GM23338 (cell line): ENCODE results near the gene MS4A8. TPM values are rescaled to one million over a fixed set of nuclear protein-coding genes. Genes with fewer than 3 reads are reported as not detected.

ENCODE experiments used
- ATAC-seq: fragments of 200-7000 bp; cut with Tn5 transposase; 3 replicates; pipeline ENCODE4 v1.9.1; 2020
- DNase-seq: peaks from one replicate; pipeline ENCODE4 v3.0.0-alpha.2; 2015; ENCODE audit warnings: low spot score
- H2AFZ ChIP-seq: fragments of 200-600 bp; sonication (generic); 2 replicates; pipeline ENCODE4 v1.8.0; 2016; ENCODE audit warnings: antibody characterized with exemption, mild to moderate bottlenecking, moderate library complexity
- H3F3A ChIP-seq: fragments of 200-600 bp; sonication (generic); replicated peaks from 2 replicates; pipeline ENCODE4 v1.8.0; 2017; ENCODE audit warnings: antibody characterized with exemption, mixed run types, low read depth
- H3K27ac ChIP-seq: fragments of 200-600 bp; sonication (generic); 2 replicates; pipeline ENCODE4 v1.6.1; 2016; ENCODE audit warnings: low read depth
- H3K27me3 ChIP-seq: fragments of 200-600 bp; sonication (generic); 2 replicates; pipeline ENCODE4 v1.8.0; 2016; ENCODE audit warnings: mild to moderate bottlenecking, mixed run types, moderate library complexity; ENCODE audit not compliant: insufficient read depth
- H3K36me3 ChIP-seq: fragments of 200-600 bp; sonication (generic); 2 replicates; pipeline ENCODE4 v1.8.0; 2016; ENCODE audit warnings: mild to moderate bottlenecking; ENCODE audit not compliant: insufficient read depth
- H3K4me1 ChIP-seq: fragments of 200-600 bp; sonication (generic); 2 replicates; pipeline ENCODE4 v1.8.0; 2016; ENCODE audit warnings: mild to moderate bottlenecking, moderate library complexity; ENCODE audit not compliant: insufficient read depth
- H3K4me2 ChIP-seq: fragments of 200-600 bp; sonication (generic); 2 replicates; pipeline ENCODE4 v1.7.1; 2017; ENCODE audit warnings: mixed run types
- H3K4me3 ChIP-seq: fragments of 200-600 bp; sonication (generic); 2 replicates; pipeline ENCODE4 v1.6.1; 2016; ENCODE audit warnings: mixed run types
- H3K79me2 ChIP-seq: fragments of 200-600 bp; sonication (generic); replicated peaks from 2 replicates; pipeline ENCODE4 v1.8.0; 2017; ENCODE audit warnings: mild to moderate bottlenecking; ENCODE audit not compliant: insufficient read depth
- H3K9me2 ChIP-seq: fragments of 200-600 bp; sonication (generic); 2 replicates; pipeline ENCODE4 v1.8.0; 2017; ENCODE audit not compliant: insufficient read depth
- H4K20me1 ChIP-seq: fragments of 200-600 bp; sonication (generic); replicated peaks from 2 replicates; pipeline ENCODE4 v1.8.0; 2017; ENCODE audit warnings: mild to moderate bottlenecking; ENCODE audit not compliant: insufficient read depth
- H3K27ac Mint-ChIP-seq: 2 replicates; pipeline ENCODE4 v1.8.0; 2020; ENCODE audit warnings: inconsistent platforms, mild to moderate bottlenecking, moderate library complexity, mixed read lengths
- H3K27me3 Mint-ChIP-seq: 3 replicates; pipeline ENCODE4 v1.8.0; 2022; ENCODE audit warnings: low read depth, mild to moderate bottlenecking, moderate library complexity, mixed read lengths, inconsistent platforms; ENCODE audit not compliant: insufficient read depth, poor library complexity
- H3K36me3 Mint-ChIP-seq: 3 replicates; pipeline ENCODE4 v1.8.0; 2021; ENCODE audit warnings: low read depth, mild to moderate bottlenecking, inconsistent platforms, moderate library complexity, mixed read lengths
- H3K4me1 Mint-ChIP-seq: 3 replicates; pipeline ENCODE4 v1.8.0; 2020; ENCODE audit warnings: mild to moderate bottlenecking, inconsistent platforms, mixed read lengths
- H3K4me3 Mint-ChIP-seq: 3 replicates; pipeline ENCODE4 v1.8.0; 2021; ENCODE audit warnings: moderate library complexity, mild to moderate bottlenecking, inconsistent platforms, mixed read lengths
- H3K9me3 Mint-ChIP-seq: 3 replicates; pipeline ENCODE4 v1.8.0; 2020; ENCODE audit warnings: moderate library complexity, mild to moderate bottlenecking, inconsistent platforms, mixed read lengths
- CREB1 ChIP-seq: fragments of 250-450 bp; sonication (Bioruptor Pico); IDR thresholded peaks from 2 replicates; pipeline ENCODE4 v1.5.0; 2020; ENCODE audit warnings: low read depth, mild to moderate bottlenecking, moderate library complexity
- CTCF ChIP-seq, 2 experiments: fragments of 200-600 bp in 1 of 2; sonication (generic) in 1 of 2; conservative IDR thresholded peaks; 2 replicates each; pipeline versions ENCODE4 v1.5.1 to v1.6.1; 2016 to 2017; ENCODE audit warnings: antibody characterized with exemption in 2 of 2, low read depth in 2 of 2, mild to moderate bottlenecking in 2 of 2, moderate library complexity in 1 of 2
- EZH2phosphoT487 ChIP-seq: fragments of 200-600 bp; sonication (generic); IDR thresholded peaks from one replicate; pipeline ENCODE4 v1.8.1; 2018; ENCODE audit warnings: antibody characterized with exemption; ENCODE audit not compliant: unreplicated experiment
- NANOG ChIP-seq: IDR thresholded peaks from 2 replicates; pipeline ENCODE4 v1.6.1; 2016; ENCODE audit warnings: antibody characterized with exemption, borderline replicate concordance
- ZNF331 ChIP-seq: fragments of 250-450 bp; sonication (Bioruptor Pico); IDR thresholded peaks from 2 replicates; pipeline ENCODE4 v1.5.0; 2020; ENCODE audit warnings: low read depth, mild to moderate bottlenecking, moderate library complexity
- long read RNA-seq: library from polyadenylated mRNA; unstranded; transcript quantifications from one replicate; pipeline ENCODE4 v2.0.0, GENCODE V29; 2020; ENCODE audit not compliant: unreplicated experiment
- polyA plus RNA-seq: library from polyadenylated mRNA; unstranded; fragments of >200 nt; fragmentation: Nextera tagmentation; extraction: Ambion mirVana; gene quantifications from 2 replicates; pipeline ENCODE4 v1.2.1, GENCODE V29; 2016
- total RNA-seq: library from RNA; depleted of rRNA; stranded (reverse); fragments of >200 nt; shearing (Covaris generic); gene quantifications from 2 replicates; pipeline ENCODE4 v1.2.3, GENCODE V29; 2014; rRNA removed
- TF ChIP-seq, protein P1 (sequence below): IDR thresholded peaks from 2 replicates; pipeline ENCODE4 v1.6.1; 2016; ENCODE audit warnings: antibody characterized with exemption
- TF ChIP-seq, protein P2 (sequence below): fragments of 250-450 bp; sonication (Bioruptor Pico); IDR thresholded peaks from 2 replicates; pipeline ENCODE4 v1.5.0; 2020; ENCODE audit warnings: mild to moderate bottlenecking, moderate library complexity

Gene MS4A8, protein sequence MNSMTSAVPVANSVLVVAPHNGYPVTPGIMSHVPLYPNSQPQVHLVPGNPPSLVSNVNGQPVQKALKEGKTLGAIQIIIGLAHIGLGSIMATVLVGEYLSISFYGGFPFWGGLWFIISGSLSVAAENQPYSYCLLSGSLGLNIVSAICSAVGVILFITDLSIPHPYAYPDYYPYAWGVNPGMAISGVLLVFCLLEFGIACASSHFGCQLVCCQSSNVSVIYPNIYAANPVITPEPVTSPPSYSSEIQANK
- not detected in 2 replicates for total RNA-seq
- polyA plus RNA-seq, result not detected in 2 replicates
- long read RNA-seq, result 0 reads

GRCh38 chr11:60699284-60699691, at the start of gene MS4A8:
MS4A8 (plus strand) TSS chr11:60699612; CDS start chr11:60700861, 1,249 bp downstream.
- H3K27ac Mint-ChIP-seq, result no peak within 1 kb of the TSS
- Histone ChIP-seq H3K4me3 (no peak within 1 kb of the TSS), H3K4me1 (no peaks in the 10 kb centered on the region), H3K27me3 (no peaks in the 10 kb centered on the region), H3K36me3 (no peaks in the 10 kb centered on the region), H3K4me2 (no peak within 1 kb of the TSS), H2AFZ (no peak within 1 kb of the TSS), H3K27ac (no peak within 1 kb of the TSS), H3K9me2 (no peaks in the 10 kb centered on the region), H3F3A (no peaks in the 10 kb centered on the region), H3K79me2 (no peaks in the 10 kb centered on the region), H4K20me1 (no peaks in the 10 kb centered on the region)
- H3K27me3 Mint-ChIP-seq, result peaks cover 1% of the 10 kb centered on the region
- DNase-seq (no peak), ATAC-seq (no peak)
- no peaks in the 10 kb centered on the region for H3K36me3 Mint-ChIP-seq
- peaks cover 10% of the 10 kb centered on the region; the same call in 2 of the 3 replicates for H3K4me1 Mint-ChIP-seq
- TF ChIP-seq CREB1 (CRISPR knock-in tag) (no peak), NANOG (no peak), EZH2phosphoT487 (no peak)
- TF ChIP-seq, protein P1, sequence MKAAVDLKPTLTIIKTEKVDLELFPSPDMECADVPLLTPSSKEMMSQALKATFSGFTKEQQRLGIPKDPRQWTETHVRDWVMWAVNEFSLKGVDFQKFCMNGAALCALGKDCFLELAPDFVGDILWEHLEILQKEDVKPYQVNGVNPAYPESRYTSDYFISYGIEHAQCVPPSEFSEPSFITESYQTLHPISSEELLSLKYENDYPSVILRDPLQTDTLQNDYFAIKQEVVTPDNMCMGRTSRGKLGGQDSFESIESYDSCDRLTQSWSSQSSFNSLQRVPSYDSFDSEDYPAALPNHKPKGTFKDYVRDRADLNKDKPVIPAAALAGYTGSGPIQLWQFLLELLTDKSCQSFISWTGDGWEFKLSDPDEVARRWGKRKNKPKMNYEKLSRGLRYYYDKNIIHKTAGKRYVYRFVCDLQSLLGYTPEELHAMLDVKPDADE, result no peak
- no peak within 1 kb of the TSS for H3K4me3 Mint-ChIP-seq
- H3K9me3 Mint-ChIP-seq, result no peaks in the 10 kb centered on the region

DNA sequence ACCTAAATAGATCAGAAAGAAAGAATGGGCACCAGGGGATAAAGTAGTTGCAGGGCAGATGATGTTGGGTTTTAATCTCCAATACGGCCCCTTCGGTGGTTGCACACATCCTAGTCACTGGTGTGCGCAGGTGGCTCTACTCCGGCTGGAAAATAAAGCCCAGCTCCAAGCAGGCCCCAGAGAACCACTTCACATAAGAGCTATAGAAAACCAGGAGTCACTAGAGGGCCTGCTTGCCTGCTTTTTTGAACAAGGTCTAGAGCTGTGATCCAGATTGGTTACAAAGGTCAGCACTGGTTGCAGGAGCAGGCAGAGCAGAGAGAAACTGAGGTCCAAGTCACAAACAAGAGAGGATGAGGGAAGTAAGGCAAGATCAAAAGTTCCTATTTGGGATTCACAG, 41.5 kb upstream of the MS4A8 start:
- Mint-ChIP-seq H3K27ac (no peak overlapping the region), H3K27me3 (no peaks in the 10 kb centered on the region), H3K9me3 (peaks cover 5% of the 10 kb centered on the region; the same call in 1 of the 3 replicates), H3K4me3 (no peak overlapping the region), H3K4me1 (no peaks in the 10 kb centered on the region), H3K36me3 (no peaks in the 10 kb centered on the region)
- Histone ChIP-seq H3K27me3 (no peaks in the 10 kb centered on the region), H3K4me1 (no peaks in the 10 kb centered on the region), H3K9me2 (no peaks in the 10 kb centered on the region), H3K36me3 (no peaks in the 10 kb centered on the region), H3K4me3 (no peak overlapping the region), H2AFZ (peak overlapping the region; percentile 69; the same call in 1 of the 2 replicates), H4K20me1 (no peaks in the 10 kb centered on the region), H3K79me2 (no peaks in the 10 kb centered on the region), H3K27ac (no peak overlapping the region), H3F3A (no peaks in the 10 kb centered on the region), H3K4me2 (no peak overlapping the region)
- TF ChIP-seq CTCF (conservative IDR thresholded peaks at IDR 0.05; ENCODE audit: low read depth in 2 of 2) (peak in 1 of 2 experiments; percentile 54; a peak in 2 of 4 replicates), ZNF331 (no peak)
- DNase-seq (peak; percentile 11), ATAC-seq (peak; percentile 40; the same call in 2 of the 3 replicates)

GRCh38 chr11:60658409-60658808, 41.0 kb upstream of the MS4A8 start:
- DNase-seq, result no peak
- Mint-ChIP-seq H3K4me1 (no peaks in the 10 kb centered on the region), H3K9me3 (0 out of 3 replicates have a peak, but pooled peaks cover 5% of the 10 kb centered on the region), H3K36me3 (no peaks in the 10 kb centered on the region), H3K4me3 (no peak overlapping the region), H3K27me3 (no peaks in the 10 kb centered on the region), H3K27ac (no peak overlapping the region)
- Histone ChIP-seq H4K20me1 (no peaks in the 10 kb centered on the region), H3K79me2 (no peaks in the 10 kb centered on the region), H3K4me2 (no peak overlapping the region), H2AFZ (peak overlapping the region; percentile 69; the same call in 1 of the 2 replicates), H3K4me3 (no peak overlapping the region), H3K4me1 (no peaks in the 10 kb centered on the region), H3K27ac (no peak overlapping the region), H3K27me3 (no peaks in the 10 kb centered on the region), H3F3A (no peaks in the 10 kb centered on the region), H3K36me3 (no peaks in the 10 kb centered on the region), H3K9me2 (no peaks in the 10 kb centered on the region)
- ATAC-seq, result no peak
- TF ChIP-seq, protein P2, sequence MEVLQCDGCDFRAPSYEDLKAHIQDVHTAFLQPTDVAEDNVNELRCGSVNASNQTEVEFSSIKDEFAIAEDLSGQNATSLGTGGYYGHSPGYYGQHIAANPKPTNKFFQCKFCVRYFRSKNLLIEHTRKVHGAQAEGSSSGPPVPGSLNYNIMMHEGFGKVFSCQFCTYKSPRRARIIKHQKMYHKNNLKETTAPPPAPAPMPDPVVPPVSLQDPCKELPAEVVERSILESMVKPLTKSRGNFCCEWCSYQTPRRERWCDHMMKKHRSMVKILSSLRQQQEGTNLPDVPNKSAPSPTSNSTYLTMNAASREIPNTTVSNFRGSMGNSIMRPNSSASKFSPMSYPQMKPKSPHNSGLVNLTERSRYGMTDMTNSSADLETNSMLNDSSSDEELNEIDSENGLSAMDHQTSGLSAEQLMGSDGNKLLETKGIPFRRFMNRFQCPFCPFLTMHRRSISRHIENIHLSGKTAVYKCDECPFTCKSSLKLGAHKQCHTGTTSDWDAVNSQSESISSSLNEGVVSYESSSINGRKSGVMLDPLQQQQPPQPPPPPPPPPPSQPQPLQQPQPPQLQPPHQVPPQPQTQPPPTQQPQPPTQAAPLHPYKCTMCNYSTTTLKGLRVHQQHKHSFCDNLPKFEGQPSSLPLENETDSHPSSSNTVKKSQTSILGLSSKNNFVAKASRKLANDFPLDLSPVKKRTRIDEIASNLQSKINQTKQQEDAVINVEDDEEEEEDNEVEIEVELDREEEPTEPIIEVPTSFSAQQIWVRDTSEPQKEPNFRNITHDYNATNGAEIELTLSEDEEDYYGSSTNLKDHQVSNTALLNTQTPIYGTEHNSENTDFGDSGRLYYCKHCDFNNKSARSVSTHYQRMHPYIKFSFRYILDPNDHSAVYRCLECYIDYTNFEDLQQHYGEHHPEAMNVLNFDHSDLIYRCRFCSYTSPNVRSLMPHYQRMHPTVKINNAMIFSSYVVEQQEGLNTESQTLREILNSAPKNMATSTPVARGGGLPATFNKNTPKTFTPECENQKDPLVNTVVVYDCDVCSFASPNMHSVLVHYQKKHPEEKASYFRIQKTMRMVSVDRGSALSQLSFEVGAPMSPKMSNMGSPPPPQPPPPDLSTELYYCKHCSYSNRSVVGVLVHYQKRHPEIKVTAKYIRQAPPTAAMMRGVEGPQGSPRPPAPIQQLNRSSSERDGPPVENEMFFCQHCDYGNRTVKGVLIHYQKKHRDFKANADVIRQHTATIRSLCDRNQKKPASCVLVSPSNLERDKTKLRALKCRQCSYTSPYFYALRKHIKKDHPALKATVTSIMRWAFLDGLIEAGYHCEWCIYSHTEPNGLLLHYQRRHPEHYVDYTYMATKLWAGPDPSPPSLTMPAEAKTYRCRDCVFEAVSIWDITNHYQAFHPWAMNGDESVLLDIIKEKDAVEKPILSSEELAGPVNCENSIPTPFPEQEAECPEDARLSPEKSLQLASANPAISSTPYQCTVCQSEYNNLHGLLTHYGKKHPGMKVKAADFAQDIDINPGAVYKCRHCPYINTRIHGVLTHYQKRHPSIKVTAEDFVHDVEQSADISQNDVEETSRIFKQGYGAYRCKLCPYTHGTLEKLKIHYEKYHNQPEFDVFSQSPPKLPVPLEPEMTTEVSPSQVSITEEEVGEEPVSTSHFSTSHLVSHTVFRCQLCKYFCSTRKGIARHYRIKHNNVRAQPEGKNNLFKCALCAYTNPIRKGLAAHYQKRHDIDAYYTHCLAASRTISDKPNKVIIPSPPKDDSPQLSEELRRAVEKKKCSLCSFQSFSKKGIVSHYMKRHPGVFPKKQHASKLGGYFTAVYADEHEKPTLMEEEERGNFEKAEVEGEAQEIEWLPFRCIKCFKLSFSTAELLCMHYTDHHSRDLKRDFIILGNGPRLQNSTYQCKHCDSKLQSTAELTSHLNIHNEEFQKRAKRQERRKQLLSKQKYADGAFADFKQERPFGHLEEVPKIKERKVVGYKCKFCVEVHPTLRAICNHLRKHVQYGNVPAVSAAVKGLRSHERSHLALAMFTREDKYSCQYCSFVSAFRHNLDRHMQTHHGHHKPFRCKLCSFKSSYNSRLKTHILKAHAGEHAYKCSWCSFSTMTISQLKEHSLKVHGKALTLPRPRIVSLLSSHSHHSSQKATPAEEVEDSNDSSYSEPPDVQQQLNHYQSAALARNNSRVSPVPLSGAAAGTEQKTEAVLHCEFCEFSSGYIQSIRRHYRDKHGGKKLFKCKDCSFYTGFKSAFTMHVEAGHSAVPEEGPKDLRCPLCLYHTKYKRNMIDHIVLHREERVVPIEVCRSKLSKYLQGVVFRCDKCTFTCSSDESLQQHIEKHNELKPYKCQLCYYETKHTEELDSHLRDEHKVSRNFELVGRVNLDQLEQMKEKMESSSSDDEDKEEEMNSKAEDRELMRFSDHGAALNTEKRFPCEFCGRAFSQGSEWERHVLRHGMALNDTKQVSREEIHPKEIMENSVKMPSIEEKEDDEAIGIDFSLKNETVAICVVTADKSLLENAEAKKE (CRISPR knock-in tag), result no peak
